Progenitor cell of endocrine pancreas (in vitro differentiated cells): ENCODE measurements around the gene CRTAP. TPM values are rescaled to one million over a fixed set of nuclear protein-coding genes. Genes with fewer than 3 reads are reported as not detected.

ENCODE experiments used
- DNase-seq: peaks from one replicate; pipeline ENCODE4 v3.0.0; 2021; ENCODE audit warnings: low spot score; ENCODE audit not compliant: unreplicated experiment
- H3K27ac Mint-ChIP-seq: 2 replicates; pipeline ENCODE4 v1.8.0; 2021; ENCODE audit warnings: mild to moderate bottlenecking, moderate library complexity, mixed read lengths
- H3K27me3 Mint-ChIP-seq: 2 replicates; pipeline ENCODE4 v1.8.0; 2021; ENCODE audit warnings: mixed read lengths
- H3K36me3 Mint-ChIP-seq: 2 replicates; pipeline ENCODE4 v1.8.0; 2022; ENCODE audit warnings: mixed read lengths; ENCODE audit not compliant: insufficient read depth
- H3K4me1 Mint-ChIP-seq: 2 replicates; pipeline ENCODE4 v1.8.0; 2021; ENCODE audit warnings: low read depth, mixed read lengths
- H3K4me3 Mint-ChIP-seq: 2 replicates; pipeline ENCODE4 v1.8.0; 2021; ENCODE audit warnings: low read depth, mild to moderate bottlenecking, moderate library complexity, mixed read lengths
- H3K9me3 Mint-ChIP-seq: 2 replicates; pipeline ENCODE4 v1.8.0; 2021; ENCODE audit warnings: low read depth, mixed read lengths
- CTCF ChIP-seq: fragments of 200-600 bp; sonication (generic); IDR thresholded peaks from one replicate; pipeline ENCODE4 v1.5.0; 2021; ENCODE audit warnings: antibody characterized with exemption, mild to moderate bottlenecking; ENCODE audit not compliant: unreplicated experiment
- total RNA-seq: library from RNA; stranded (reverse); gene quantifications from 2 replicates; pipeline ENCODE4 v1.2.1, GENCODE V29; 2021

CRTAP gene
- total RNA-seq, 1 donor from 2014 or later: 66.9 TPM

- no peak for TF ChIP-seq CTCF
- H3K27me3 Mint-ChIP-seq: no peaks in the 10 kb centered on the region
- DNase-seq: no peak
- no peaks in the 10 kb centered on the region for H3K9me3 Mint-ChIP-seq
- no peak overlapping the region for H3K4me3 Mint-ChIP-seq
- peaks cover 3% of the 10 kb centered on the region for H3K4me1 Mint-ChIP-seq
- peak overlapping the region; percentile 36 for H3K27ac Mint-ChIP-seq
- H3K36me3 Mint-ChIP-seq: no peaks in the 10 kb centered on the region
Measured at GRCh38 chr3:33117461-33117860, 3.6 kb downstream of the CRTAP start.

GRCh38 chr3:33119891-33120290 is 6.1 kb downstream of the CRTAP start:
- Mint-ChIP-seq H3K4me3 (no peak overlapping the region), H3K36me3 (peaks cover 1% of the 10 kb centered on the region), H3K4me1 (no peaks in the 10 kb centered on the region), H3K27ac (no peak overlapping the region), H3K27me3 (no peaks in the 10 kb centered on the region), H3K9me3 (no peaks in the 10 kb centered on the region)
- no peak for DNase-seq
- TF ChIP-seq CTCF: no peak

GRCh38 chr3:33122991-33123390 is 9.2 kb downstream of the CRTAP start:
- H3K4me1 Mint-ChIP-seq: no peaks in the 10 kb centered on the region
- H3K27me3 Mint-ChIP-seq: no peaks in the 10 kb centered on the region
- no peak for TF ChIP-seq CTCF
- H3K4me3 Mint-ChIP-seq: no peak overlapping the region
- no peak for DNase-seq
- H3K27ac Mint-ChIP-seq: no peak overlapping the region
- no peaks in the 10 kb centered on the region for H3K9me3 Mint-ChIP-seq
- peaks cover 9% of the 10 kb centered on the region for H3K36me3 Mint-ChIP-seq

GRCh38 chr3:33124638-33125037 is 10.8 kb downstream of the CRTAP start:
- TF ChIP-seq CTCF: no peak
- no peak for DNase-seq
- no peak overlapping the region for H3K27ac Mint-ChIP-seq
- H3K4me3 Mint-ChIP-seq: no peak overlapping the region
- H3K9me3 Mint-ChIP-seq: no peaks in the 10 kb centered on the region
- H3K4me1 Mint-ChIP-seq: no peaks in the 10 kb centered on the region
- no peaks in the 10 kb centered on the region for H3K27me3 Mint-ChIP-seq
- H3K36me3 Mint-ChIP-seq: peaks cover 9% of the 10 kb centered on the region

GRCh38 chr3:33125840-33126239 is 12.0 kb downstream of the CRTAP start:
- H3K4me1 Mint-ChIP-seq: no peaks in the 10 kb centered on the region
- DNase-seq: no peak
- no peak for TF ChIP-seq CTCF
- no peak overlapping the region for H3K4me3 Mint-ChIP-seq
- no peak overlapping the region for H3K27ac Mint-ChIP-seq
- peaks cover 9% of the 10 kb centered on the region for H3K36me3 Mint-ChIP-seq
- H3K27me3 Mint-ChIP-seq: no peaks in the 10 kb centered on the region
- H3K9me3 Mint-ChIP-seq: no peaks in the 10 kb centered on the region
